Mucosa of rectum (tissue), 2 donors: ENCODE results near the gene TGM3.

Experiments used
- H3K27ac ChIP-seq, 2 donors: one replicate each; pipeline ENCODE4 v1.7.0; 2013; ENCODE audit warnings: inconsistent platforms in 2 of 2, low read depth in 2 of 2, low read length in 2 of 2
- H3K27me3 ChIP-seq, 2 donors: one replicate each; pipeline ENCODE4 v1.7.0; 2013; ENCODE audit warnings: low read length in 2 of 2; ENCODE audit not compliant: control insufficient read depth in 2 of 2, insufficient read depth in 2 of 2
- H3K36me3 ChIP-seq, 2 donors: one replicate each; pipeline ENCODE4 v1.7.0; 2013; ENCODE audit warnings: low read length in 2 of 2; ENCODE audit not compliant: control insufficient read depth in 2 of 2, insufficient read depth in 2 of 2
- H3K4me1 ChIP-seq, 2 donors: one replicate each; pipeline ENCODE4 v1.7.0; 2013; ENCODE audit warnings: low read length in 2 of 2, mild to moderate bottlenecking in 1 of 2; ENCODE audit not compliant: control insufficient read depth in 2 of 2, insufficient read depth in 2 of 2
- H3K4me3 ChIP-seq, 2 donors: one replicate each; pipeline ENCODE4 v1.7.0; 2013; ENCODE audit warnings: low read length in 2 of 2
- H3K9ac ChIP-seq, 2 donors: one replicate each; pipeline ENCODE4 v1.7.0; 2013; ENCODE audit warnings: low read length in 2 of 2, low read depth in 1 of 2, mild to moderate bottlenecking in 1 of 2
- H3K9me3 ChIP-seq, 2 donors: one replicate each; pipeline ENCODE4 v1.7.0; 2013; ENCODE audit warnings: low read length in 2 of 2; ENCODE audit not compliant: control insufficient read depth in 2 of 2
- donor health status: healthy.
- donor health status: Normal muscosa, but diverticular disease.

The TGM3 gene

DNA sequence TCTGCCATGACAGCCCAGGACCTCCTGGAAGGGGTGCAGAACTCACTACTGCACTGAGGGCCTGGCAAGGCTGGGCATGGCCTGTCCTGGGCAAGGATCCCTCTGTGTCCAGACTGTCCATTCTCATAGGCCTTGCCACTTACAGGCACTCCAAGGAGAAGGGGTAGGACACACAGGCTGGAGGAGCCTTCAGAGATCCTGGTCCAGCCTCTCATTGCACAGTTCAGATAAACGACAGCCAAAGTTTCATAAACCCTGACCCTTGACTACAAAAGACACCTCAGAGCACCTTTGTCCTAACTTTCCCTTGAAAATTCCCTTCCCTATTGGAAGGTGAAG, 19.6 kb downstream of the TGM3 start:
- no peaks in the 10 kb centered on the region for H3K4me1 ChIP-seq
- no peak overlapping the region for H3K4me3 ChIP-seq
- H3K27me3 ChIP-seq, result peaks cover 2% of the 10 kb centered on the region in 2 donors
- H3K27ac ChIP-seq, result no peak overlapping the region
- H3K36me3 ChIP-seq, result no peaks in the 10 kb centered on the region
- H3K9me3 ChIP-seq, result no peaks in the 10 kb centered on the region
- H3K9ac ChIP-seq, result no peak overlapping the region

- H3K36me3 ChIP-seq, result no peaks in the 10 kb centered on the region
- no peaks in the 10 kb centered on the region for H3K9me3 ChIP-seq
- peaks cover 3 to 9% of the 10 kb centered on the region in 2 donors for H3K4me1 ChIP-seq
- no peak overlapping the region for H3K9ac ChIP-seq
- H3K27me3 ChIP-seq, result peaks cover 0 to 2% of the 10 kb centered on the region in 2 donors
- H3K4me3 ChIP-seq, result no peak overlapping the region
- H3K27ac ChIP-seq, result no peak overlapping the region
Observed at GRCh38 chr20:2316847-2317495, 21.2 kb downstream of the TGM3 start.

- peaks cover 3 to 16% of the 10 kb centered on the region in 2 donors for H3K4me1 ChIP-seq
- H3K9ac ChIP-seq, result no peak overlapping the region
- H3K27me3 ChIP-seq, result peaks cover 0 to 2% of the 10 kb centered on the region in 2 donors
- no peaks in the 10 kb centered on the region for H3K9me3 ChIP-seq
- H3K36me3 ChIP-seq, result no peaks in the 10 kb centered on the region
- H3K4me3 ChIP-seq, result no peak overlapping the region
- no peak overlapping the region for H3K27ac ChIP-seq
Observed at GRCh38 chr20:2320813-2321658, 25.2 kb downstream of the TGM3 start.

GRCh38 chr20:2323051-2323450, 27.2 kb downstream of the TGM3 start:
- Histone ChIP-seq H3K27me3 (no peaks in the 10 kb centered on the region), H3K27ac (no peak overlapping the region), H3K9me3 (no peaks in the 10 kb centered on the region), H3K4me3 (no peak overlapping the region), H3K36me3 (no peaks in the 10 kb centered on the region), H3K9ac (no peak overlapping the region), H3K4me1 (peaks cover 3 to 18% of the 10 kb centered on the region in 2 donors)

DNA sequence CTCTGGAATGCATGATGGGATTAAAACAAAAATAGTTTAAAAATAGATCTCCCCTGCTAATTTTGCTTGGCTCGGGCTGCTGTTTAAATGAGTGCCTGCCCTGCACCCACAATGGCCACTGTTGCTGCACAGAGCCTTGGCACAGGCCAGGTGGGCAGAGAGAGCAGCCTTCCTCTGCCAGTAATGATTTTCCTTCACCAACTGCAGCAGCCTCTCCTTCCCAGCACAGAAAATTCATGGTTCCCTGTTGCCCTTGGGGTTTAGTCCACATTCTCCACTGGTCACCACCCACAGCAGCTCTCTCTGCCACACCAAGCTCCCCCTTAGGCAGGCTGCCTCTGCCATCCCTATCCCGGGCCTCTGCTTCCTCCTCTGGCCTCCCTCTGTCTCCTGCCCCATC, 30.2 kb downstream of the TGM3 start:
- Histone ChIP-seq H3K9ac (no peak overlapping the region), H3K4me1 (peaks cover 6 to 31% of the 10 kb centered on the region in 2 donors), H3K36me3 (no peaks in the 10 kb centered on the region), H3K27ac (no peak overlapping the region), H3K4me3 (no peak overlapping the region), H3K9me3 (no peaks in the 10 kb centered on the region), H3K27me3 (no peaks in the 10 kb centered on the region)

GRCh38 chr20:2327620-2328555, 32.1 kb downstream of the TGM3 start:
- Histone ChIP-seq H3K36me3 (no peaks in the 10 kb centered on the region), H3K9me3 (no peaks in the 10 kb centered on the region), H3K4me3 (no peak overlapping the region), H3K9ac (no peak overlapping the region), H3K4me1 (peaks cover 3 to 24% of the 10 kb centered on the region in 2 donors), H3K27me3 (no peaks in the 10 kb centered on the region), H3K27ac (no peak overlapping the region)

DNA sequence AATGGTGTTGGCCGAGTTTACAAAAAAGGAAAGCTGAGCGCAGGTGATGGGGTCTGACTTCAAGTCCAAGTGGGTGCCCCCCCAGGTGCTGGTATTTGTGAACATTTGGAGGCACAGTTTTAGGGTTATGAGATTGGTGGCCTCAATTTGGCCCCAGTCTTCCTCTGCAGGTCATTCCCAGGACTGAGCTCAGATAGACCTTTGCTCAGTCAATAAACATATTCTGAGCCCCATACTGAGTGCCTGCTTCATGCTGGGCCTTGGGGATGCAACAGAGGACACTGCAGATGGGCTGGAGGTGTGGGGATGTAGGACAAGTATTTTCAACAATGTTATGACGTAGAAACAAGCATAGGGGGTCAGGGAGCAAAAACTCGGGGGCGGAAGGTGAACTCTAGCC, 33.5 kb downstream of the TGM3 start:
- Histone ChIP-seq H3K4me1 (peaks cover 3 to 24% of the 10 kb centered on the region in 2 donors), H3K4me3 (no peak overlapping the region), H3K27me3 (no peaks in the 10 kb centered on the region), H3K9me3 (no peaks in the 10 kb centered on the region), H3K27ac (peak overlapping the region; percentile 61 to 78), H3K36me3 (no peaks in the 10 kb centered on the region), H3K9ac (no peak overlapping the region)

GRCh38 chr20:2330090-2330695, 34.4 kb downstream of the TGM3 start:
- peak overlapping the region in 1 of 2 donors; percentile 29 for H3K9ac ChIP-seq
- no peaks in the 10 kb centered on the region for H3K9me3 ChIP-seq
- no peak overlapping the region for H3K4me3 ChIP-seq
- peaks cover 3 to 24% of the 10 kb centered on the region in 2 donors for H3K4me1 ChIP-seq
- H3K27ac ChIP-seq, result peak overlapping the region; percentile 65 to 78
- H3K36me3 ChIP-seq, result no peaks in the 10 kb centered on the region
- no peaks in the 10 kb centered on the region for H3K27me3 ChIP-seq

- Histone ChIP-seq H3K36me3 (no peaks in the 10 kb centered on the region), H3K9ac (no peak overlapping the region), H3K9me3 (no peaks in the 10 kb centered on the region), H3K4me3 (no peak overlapping the region), H3K4me1 (peaks cover 3 to 16% of the 10 kb centered on the region in 2 donors), H3K27me3 (no peaks in the 10 kb centered on the region), H3K27ac (no peak overlapping the region)
Observed at GRCh38 chr20:2331106-2331505, 35.3 kb downstream of the TGM3 start.
